Measurements from ENCODE around the gene UNC93A.
"Not testable (repeated sequence)": the region's sequence is repeated elsewhere in the genome, so short reads cannot be mapped to it uniquely, and the experiment has no call there.

DNA sequence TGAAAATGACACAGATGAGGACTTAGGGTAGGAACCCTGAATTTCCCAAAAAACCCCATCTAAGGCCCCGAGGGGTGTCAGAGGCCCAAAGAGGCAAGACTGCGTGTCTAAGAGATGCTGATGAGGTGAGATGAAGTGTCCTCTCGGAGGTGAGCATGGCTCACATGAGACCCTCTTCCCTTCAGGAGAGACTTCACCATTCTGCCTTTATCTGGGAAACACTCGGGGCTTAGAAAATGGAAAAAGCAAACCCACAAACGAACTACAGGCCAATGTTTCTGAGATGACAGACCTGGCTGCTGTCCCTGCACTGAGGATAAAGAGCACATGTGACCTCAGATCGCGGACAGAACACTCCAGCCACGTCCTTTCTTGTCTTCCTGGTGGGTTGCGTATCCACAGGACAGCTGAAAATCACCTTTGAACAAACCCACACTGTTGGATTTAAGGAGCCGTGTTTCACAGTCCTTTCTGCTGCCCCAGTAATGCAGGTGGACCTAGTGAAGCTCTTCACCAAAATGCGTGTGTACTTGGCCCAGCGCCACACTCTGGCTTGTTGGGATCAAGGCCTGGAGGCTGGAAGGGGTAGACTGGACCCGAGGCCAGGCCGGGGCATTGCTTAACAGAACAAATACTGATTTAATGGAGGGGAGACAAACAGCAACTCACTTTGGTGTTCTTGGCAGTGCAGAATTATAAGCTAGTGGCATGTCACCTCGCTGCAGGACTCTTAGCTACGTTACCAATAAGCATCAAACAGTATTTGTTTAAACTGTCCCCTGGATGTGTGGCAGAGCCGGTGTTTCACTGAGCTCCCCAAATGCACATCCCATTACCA lies 18.5 kb downstream of the UNC93A start:
- TF ChIP-seq, protein P1, sequence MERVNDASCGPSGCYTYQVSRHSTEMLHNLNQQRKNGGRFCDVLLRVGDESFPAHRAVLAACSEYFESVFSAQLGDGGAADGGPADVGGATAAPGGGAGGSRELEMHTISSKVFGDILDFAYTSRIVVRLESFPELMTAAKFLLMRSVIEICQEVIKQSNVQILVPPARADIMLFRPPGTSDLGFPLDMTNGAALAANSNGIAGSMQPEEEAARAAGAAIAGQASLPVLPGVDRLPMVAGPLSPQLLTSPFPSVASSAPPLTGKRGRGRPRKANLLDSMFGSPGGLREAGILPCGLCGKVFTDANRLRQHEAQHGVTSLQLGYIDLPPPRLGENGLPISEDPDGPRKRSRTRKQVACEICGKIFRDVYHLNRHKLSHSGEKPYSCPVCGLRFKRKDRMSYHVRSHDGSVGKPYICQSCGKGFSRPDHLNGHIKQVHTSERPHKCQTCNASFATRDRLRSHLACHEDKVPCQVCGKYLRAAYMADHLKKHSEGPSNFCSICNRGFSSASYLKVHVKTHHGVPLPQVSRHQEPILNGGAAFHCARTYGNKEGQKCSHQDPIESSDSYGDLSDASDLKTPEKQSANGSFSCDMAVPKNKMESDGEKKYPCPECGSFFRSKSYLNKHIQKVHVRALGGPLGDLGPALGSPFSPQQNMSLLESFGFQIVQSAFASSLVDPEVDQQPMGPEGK (CRISPR knock-in tag; IDR thresholded peaks at IDR 0.05; ENCODE audit: borderline replicate concordance), result not testable (repeated sequence)
- TF ChIP-seq ARNTL (CRISPR knock-in tag; IDR thresholded peaks at IDR 0.05; ENCODE audit: borderline replicate concordance, low read depth); ZNF565 (CRISPR knock-in tag; conservative IDR thresholded peaks at IDR 0.05; ENCODE audit: low read depth); CREB5 (CRISPR knock-in tag; IDR thresholded peaks at IDR 0.05; ENCODE audit: low read depth): not testable (repeated sequence)

Data from SK-N-SH treated with all-trans-retinoic acid at 6 μM for 48 hours (cell line).